ENCODE data around the gene EYA2.
A peak's percentile ranks its signal among the peaks of the same experiment; 100 is the strongest.
"Not testable (repeated sequence)": the region's sequence is repeated elsewhere in the genome, so short reads cannot be mapped to it uniquely, and the experiment has no call there.

Gene EYA2

GRCh38 chr20:46879386-46879785, 15.3 kb upstream of the EYA2 start:
- H3K4me1 ChIP-seq (ENCODE audit: insufficient read depth, low read length), result no peaks in the 10 kb centered on the region; the same call in 1 of the 2 replicates
- H3K9ac ChIP-seq (ENCODE audit: low read depth, low read length), result no peak overlapping the region
- no peaks in the 10 kb centered on the region for H3K36me3 ChIP-seq (ENCODE audit: insufficient read depth, low read length)
- no peaks in the 10 kb centered on the region for H3K9me3 ChIP-seq (ENCODE audit: control insufficient read depth, insufficient read depth, low read length)

GRCh38 chr20:46879963-46880362, 14.7 kb upstream of the EYA2 start:
- not testable (repeated sequence) for H3K4me1 ChIP-seq (ENCODE audit: insufficient read depth, low read length); H3K36me3 ChIP-seq (ENCODE audit: insufficient read depth, low read length); H3K9ac ChIP-seq (ENCODE audit: low read depth, low read length); H3K9me3 ChIP-seq (ENCODE audit: control insufficient read depth, insufficient read depth, low read length)

GRCh38 chr20:46883892-46884291, 10.8 kb upstream of the EYA2 start:
- no peaks in the 10 kb centered on the region for H3K36me3 ChIP-seq (ENCODE audit: insufficient read depth, low read length)
- H3K9ac ChIP-seq (ENCODE audit: low read depth, low read length), result no peak overlapping the region
- no peaks in the 10 kb centered on the region for H3K4me1 ChIP-seq (ENCODE audit: insufficient read depth, low read length)
- no peaks in the 10 kb centered on the region for H3K9me3 ChIP-seq (ENCODE audit: control insufficient read depth, insufficient read depth, low read length)

- H3K9ac ChIP-seq (ENCODE audit: low read depth, low read length), result no peak overlapping the region
- H3K4me1 ChIP-seq (ENCODE audit: insufficient read depth, low read length), result peaks cover 3% of the 10 kb centered on the region; the same call in 1 of the 2 replicates
- H3K36me3 ChIP-seq (ENCODE audit: insufficient read depth, low read length), result no peaks in the 10 kb centered on the region
- no peaks in the 10 kb centered on the region for H3K9me3 ChIP-seq (ENCODE audit: control insufficient read depth, insufficient read depth, low read length)
Measured at GRCh38 chr20:46890682-46891081, 4.0 kb upstream of the EYA2 start.

- Histone ChIP-seq H3K36me3 (ENCODE audit: insufficient read depth, low read length) (no peaks in the 10 kb centered on the region), H3K9me3 (ENCODE audit: control insufficient read depth, insufficient read depth, low read length) (no peaks in the 10 kb centered on the region), H3K4me1 (ENCODE audit: insufficient read depth, low read length) (peaks cover 3% of the 10 kb centered on the region; the same call in 1 of the 2 replicates), H3K9ac (ENCODE audit: low read depth, low read length) (no peak overlapping the region; the same call in 1 of the 2 replicates)
Measured at GRCh38 chr20:46893051-46893450, 1.6 kb upstream of the EYA2 start.

GRCh38 chr20:46893877-46894578, 615 bp upstream of the EYA2 start:
- Histone ChIP-seq H3K36me3 (ENCODE audit: insufficient read depth, low read length) (no peaks in the 10 kb centered on the region), H3K4me1 (ENCODE audit: insufficient read depth, low read length) (peaks cover 8% of the 10 kb centered on the region), H3K9me3 (ENCODE audit: control insufficient read depth, insufficient read depth, low read length) (no peaks in the 10 kb centered on the region), H3K9ac (ENCODE audit: low read depth, low read length) (peak overlapping the region; percentile 65; the same call in 1 of the 2 replicates)

- Histone ChIP-seq H3K9me3 (ENCODE audit: control insufficient read depth, insufficient read depth, low read length) (no peaks in the 10 kb centered on the region), H3K9ac (ENCODE audit: low read depth, low read length) (peak overlapping the region; percentile 64), H3K36me3 (ENCODE audit: insufficient read depth, low read length) (no peaks in the 10 kb centered on the region), H3K4me1 (ENCODE audit: insufficient read depth, low read length) (peaks cover 8% of the 10 kb centered on the region)
Measured at GRCh38 chr20:46894971-46895905, 595 bp downstream of the EYA2 start.

- Histone ChIP-seq H3K9me3 (ENCODE audit: control insufficient read depth, insufficient read depth, low read length) (no peaks in the 10 kb centered on the region), H3K36me3 (ENCODE audit: insufficient read depth, low read length) (no peaks in the 10 kb centered on the region), H3K9ac (ENCODE audit: low read depth, low read length) (peak overlapping the region; percentile 64; the same call in 1 of the 2 replicates), H3K4me1 (ENCODE audit: insufficient read depth, low read length) (peaks cover 8% of the 10 kb centered on the region)
Measured at GRCh38 chr20:46895906-46896242, 1.2 kb downstream of the EYA2 start.

- H3K9me3 ChIP-seq (ENCODE audit: control insufficient read depth, insufficient read depth, low read length), result no peaks in the 10 kb centered on the region
- peaks cover 8% of the 10 kb centered on the region for H3K4me1 ChIP-seq (ENCODE audit: insufficient read depth, low read length)
- no peaks in the 10 kb centered on the region for H3K36me3 ChIP-seq (ENCODE audit: insufficient read depth, low read length)
- no peak overlapping the region for H3K9ac ChIP-seq (ENCODE audit: low read depth, low read length)
Measured at GRCh38 chr20:46897328-46897880, 2.8 kb downstream of the EYA2 start.

GRCh38 chr20:46898423-46898822, 3.8 kb downstream of the EYA2 start:
- Histone ChIP-seq H3K9me3 (ENCODE audit: control insufficient read depth, insufficient read depth, low read length) (no peaks in the 10 kb centered on the region), H3K4me1 (ENCODE audit: insufficient read depth, low read length) (peaks cover 5% of the 10 kb centered on the region), H3K36me3 (ENCODE audit: insufficient read depth, low read length) (no peaks in the 10 kb centered on the region), H3K9ac (ENCODE audit: low read depth, low read length) (no peak overlapping the region)

- no peaks in the 10 kb centered on the region for H3K9me3 ChIP-seq (ENCODE audit: control insufficient read depth, insufficient read depth, low read length)
- peaks cover 5% of the 10 kb centered on the region for H3K4me1 ChIP-seq (ENCODE audit: insufficient read depth, low read length)
- no peaks in the 10 kb centered on the region for H3K36me3 ChIP-seq (ENCODE audit: insufficient read depth, low read length)
- H3K9ac ChIP-seq (ENCODE audit: low read depth, low read length), result no peak overlapping the region
Measured at GRCh38 chr20:46899621-46900020, 5.0 kb downstream of the EYA2 start.

GRCh38 chr20:46900086-46900485, 5.4 kb downstream of the EYA2 start:
- Histone ChIP-seq H3K36me3 (ENCODE audit: insufficient read depth, low read length) (no peaks in the 10 kb centered on the region), H3K4me1 (ENCODE audit: insufficient read depth, low read length) (peaks cover 5% of the 10 kb centered on the region), H3K9me3 (ENCODE audit: control insufficient read depth, insufficient read depth, low read length) (no peaks in the 10 kb centered on the region), H3K9ac (ENCODE audit: low read depth, low read length) (no peak overlapping the region)

GRCh38 chr20:46900826-46901225, 6.2 kb downstream of the EYA2 start:
- H3K4me1 ChIP-seq (ENCODE audit: insufficient read depth, low read length), result peaks cover 5% of the 10 kb centered on the region
- no peaks in the 10 kb centered on the region for H3K36me3 ChIP-seq (ENCODE audit: insufficient read depth, low read length)
- no peaks in the 10 kb centered on the region for H3K9me3 ChIP-seq (ENCODE audit: control insufficient read depth, insufficient read depth, low read length)
- H3K9ac ChIP-seq (ENCODE audit: low read depth, low read length), result no peak overlapping the region

GRCh38 chr20:46901638-46902037, 7.0 kb downstream of the EYA2 start:
- peaks cover 5% of the 10 kb centered on the region for H3K4me1 ChIP-seq (ENCODE audit: insufficient read depth, low read length)

More at GRCh38 chr20:46901638-46902037, 7.0 kb downstream of the EYA2 start:
- Histone ChIP-seq H3K9me3 (ENCODE audit: control insufficient read depth, insufficient read depth, low read length) (no peaks in the 10 kb centered on the region), H3K9ac (ENCODE audit: low read depth, low read length) (no peak overlapping the region), H3K36me3 (ENCODE audit: insufficient read depth, low read length) (no peaks in the 10 kb centered on the region)
